Islet of Langerhans (tissue), 1 donor: ENCODE data around the gene ATAD3C.
"Not testable (repeated sequence)": the region's sequence is repeated elsewhere in the genome, so short reads cannot be mapped to it uniquely, and the experiment has no call there.

Source experiments
- FAIRE-seq: peaks from one replicate; lab custom pipeline; 2011; peaks lifted over from hg19 to GRCh38; lab: Jason Lieb, UNC

The ATAD3C gene

GRCh38 chr1:1442069-1442770, 7.3 kb upstream of the ATAD3C start:
- no peak for FAIRE-seq

- FAIRE-seq: not testable (repeated sequence)
Observed at GRCh38 chr1:1446631-1447030, 2.9 kb upstream of the ATAD3C start.

- not testable (repeated sequence) for FAIRE-seq
Observed at GRCh38 chr1:1450616-1451015, 1.1 kb downstream of the ATAD3C start.

- no peak for FAIRE-seq
Observed at GRCh38 chr1:1451696-1452364, 2.3 kb downstream of the ATAD3C start.

- not testable (repeated sequence) for FAIRE-seq
Observed at GRCh38 chr1:1452365-1452739, 2.9 kb downstream of the ATAD3C start.

- FAIRE-seq: no peak
Observed at GRCh38 chr1:1452882-1453281, 3.4 kb downstream of the ATAD3C start.

- FAIRE-seq: not testable (repeated sequence)
Observed at GRCh38 chr1:1454286-1455056, 5.0 kb downstream of the ATAD3C start.

GRCh38 chr1:1455366-1455884, 5.9 kb downstream of the ATAD3C start:
- no peak for FAIRE-seq

GRCh38 chr1:1455934-1456333, 6.4 kb downstream of the ATAD3C start:
- not testable (repeated sequence) for FAIRE-seq

- FAIRE-seq: not testable (repeated sequence)
Observed at GRCh38 chr1:1456683-1457255, 7.3 kb downstream of the ATAD3C start.

GRCh38 chr1:1459156-1459555, 9.7 kb downstream of the ATAD3C start:
- not testable (repeated sequence) for FAIRE-seq

GRCh38 chr1:1459711-1460110, 10.2 kb downstream of the ATAD3C start:
- not testable (repeated sequence) for FAIRE-seq

- FAIRE-seq: no peak
Observed at GRCh38 chr1:1460540-1461130, 11.1 kb downstream of the ATAD3C start.

- no peak for FAIRE-seq
Observed at GRCh38 chr1:1461721-1462317, 12.3 kb downstream of the ATAD3C start.

- no peak for FAIRE-seq
Observed at GRCh38 chr1:1462318-1462966, 13.0 kb downstream of the ATAD3C start.

GRCh38 chr1:1463312-1463711, 13.8 kb downstream of the ATAD3C start:
- FAIRE-seq: no peak

GRCh38 chr1:1468196-1468985, 18.9 kb downstream of the ATAD3C start:
- FAIRE-seq: not testable (repeated sequence)

GRCh38 chr1:1470626-1471388, 21.3 kb downstream of the ATAD3C start:
- no peak for FAIRE-seq

GRCh38 chr1:1471389-1472052, 22.0 kb downstream of the ATAD3C start, which contains the start of gene ATAD3B:
Gene ATAD3B (plus strand): TSS chr1:1471765. CDS start chr1:1471885, 120 bp downstream.
- no peak for FAIRE-seq
